ENCODE measurements around the gene CCDC175.

- TF ChIP-seq CTCF (conservative IDR thresholded peaks at IDR 0.05; ENCODE audit: low read depth, low read length), result no peak
- no peak for TF ChIP-seq EZH2 (IDR thresholded peaks at IDR 0.05; ENCODE audit: borderline replicate concordance, low read depth, low read length, poor library complexity, severe bottlenecking)
Measured at GRCh38 chr14:59566296-59566695, 10.3 kb downstream of the CCDC175 start.

All from A673 (cell line).